GM12878 (cell line): Measurements from ENCODE around the gene ZMIZ1.

Experiments used
- BHLHE40 ChIP-seq, 2 experiments: fragments of 450-650 bp in 1 of 2; IDR thresholded peaks; 2 replicates each; pipeline ENCODE4 v1.6.1; 2011 to 2017; ENCODE audit warnings: low read depth in 2 of 2, borderline replicate concordance in 1 of 2, improper control_type of control experiment in 1 of 2, low read length in 1 of 2, mild to moderate bottlenecking in 1 of 2
- CHD4 ChIP-seq: fragments of 200-600 bp; sonication (generic); IDR thresholded peaks from 2 replicates; pipeline ENCODE4 v1.6.1; 2016; ENCODE audit warnings: mild to moderate bottlenecking
- CREB1 ChIP-seq: IDR thresholded peaks from 2 replicates; pipeline ENCODE4 v1.6.1; 2012; ENCODE audit warnings: low read depth, mild to moderate bottlenecking, inconsistent platforms
- CREM ChIP-seq: IDR thresholded peaks from 2 replicates; pipeline ENCODE4 v1.6.1; 2014; ENCODE audit warnings: antibody characterized with exemption, low read depth
- CTCF ChIP-seq, 3 experiments: IDR thresholded peaks in 2 of 3; conservative IDR thresholded peaks in 1 of 3; 2 replicates each; pipeline ENCODE4 v1.5.1; 2011; ENCODE audit warnings: low read depth in 3 of 3, low read length in 3 of 3, mild to moderate bottlenecking in 3 of 3, control low read depth in 2 of 3, moderate library complexity in 2 of 3, inconsistent platforms in 1 of 3, mixed read lengths in 1 of 3; ENCODE audit not compliant: control insufficient read depth in 2 of 3, insufficient read depth in 1 of 3; ENCODE audit errors: extremely low read depth in 1 of 3
- EZH2 ChIP-seq: IDR thresholded peaks from 2 replicates; pipeline ENCODE4 v1.6.1; 2012; ENCODE audit warnings: low read depth, mild to moderate bottlenecking, control low read depth, inconsistent platforms, low read length, borderline replicate concordance; ENCODE audit not compliant: control insufficient read depth
- MYC ChIP-seq: IDR thresholded peaks from 2 replicates; pipeline ENCODE4 v1.6.1; 2011; ENCODE audit warnings: mild to moderate bottlenecking, low read length, moderate library complexity, inconsistent platforms; ENCODE audit not compliant: insufficient read depth, insufficient replicate concordance, insufficient read length, severe bottlenecking
- POLR2AphosphoS5 ChIP-seq: IDR thresholded peaks from 2 replicates; pipeline ENCODE4 v1.6.1; 2011; ENCODE audit warnings: mild to moderate bottlenecking, low read length, inconsistent platforms
- SUZ12 ChIP-seq: fragments of 200-600 bp; sonication (generic); IDR thresholded peaks from one replicate; pipeline ENCODE4 v1.6.1; 2018; ENCODE audit warnings: antibody characterized with exemption, mild to moderate bottlenecking; ENCODE audit not compliant: unreplicated experiment
- TARDBP ChIP-seq: IDR thresholded peaks from 2 replicates; pipeline ENCODE4 v1.6.1; 2016; ENCODE audit warnings: borderline replicate concordance
- TCF3 ChIP-seq: IDR thresholded peaks from 2 replicates; pipeline ENCODE4 v1.6.1; 2012; ENCODE audit warnings: low read depth, mild to moderate bottlenecking, low read length, borderline replicate concordance; ENCODE audit not compliant: insufficient read depth
- TF ChIP-seq, protein P1 (sequence below): fragments of 450-650 bp; IDR thresholded peaks from 2 replicates; pipeline ENCODE4 v1.6.1; 2017; ENCODE audit warnings: mild to moderate bottlenecking
- TF ChIP-seq, protein P2 (sequence below): fragments of 450-650 bp; IDR thresholded peaks from 2 replicates; pipeline ENCODE4 v1.6.1; 2017; ENCODE audit warnings: low read depth, mild to moderate bottlenecking, moderate library complexity

DNA sequence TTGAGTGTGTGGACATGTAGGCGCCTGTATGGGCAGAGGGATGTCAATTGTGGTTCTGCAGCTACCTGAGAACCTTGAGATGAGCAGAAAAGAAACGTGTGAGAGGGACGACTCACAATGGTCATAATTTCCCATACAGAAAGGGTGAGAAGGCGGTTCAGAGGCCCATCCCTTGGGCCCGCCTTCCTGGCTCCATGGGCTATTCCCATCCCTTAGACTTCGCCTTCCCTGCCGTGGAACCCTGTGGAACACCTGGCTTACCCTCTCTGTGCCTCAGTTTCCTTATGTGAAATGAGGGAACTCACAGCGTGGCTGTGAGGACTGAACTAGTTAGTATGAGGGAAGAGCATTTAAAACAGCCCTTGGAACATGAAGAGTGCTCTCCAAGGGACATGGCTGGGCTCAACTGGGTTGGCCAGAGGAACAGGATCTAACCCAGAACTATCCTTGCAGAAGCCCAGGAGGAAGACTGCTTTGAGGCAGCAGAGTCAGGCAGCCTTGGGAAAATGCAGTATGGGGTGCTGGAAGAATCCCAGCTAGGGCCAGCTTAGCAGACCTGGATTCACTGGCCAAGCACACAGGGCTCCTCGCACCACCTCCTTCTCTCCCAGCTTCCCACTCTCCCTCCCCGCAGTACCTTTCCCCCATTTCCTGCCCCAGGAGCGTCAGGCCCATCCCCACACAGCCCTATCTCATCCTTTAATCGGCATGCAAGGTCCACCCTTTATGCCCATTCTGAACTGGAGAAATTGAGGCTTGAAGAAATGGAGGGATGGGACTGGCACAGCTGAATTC lies 11.1 kb upstream of the ZMIZ1 start:
- TF ChIP-seq TARDBP = no peak
- TF ChIP-seq EZH2 = no peak
- no peak for TF ChIP-seq SUZ12
- no peak for TF ChIP-seq CTCF (IDR thresholded peaks at IDR 0.05 in 2 of 3, conservative IDR thresholded peaks at IDR 0.05 in 1 of 3; ENCODE audit: control insufficient read depth in 2 of 3, extremely low read depth in 1 of 3, insufficient read depth in 1 of 3, low read depth in 3 of 3, low read length in 3 of 3)
- TF ChIP-seq, protein P1, sequence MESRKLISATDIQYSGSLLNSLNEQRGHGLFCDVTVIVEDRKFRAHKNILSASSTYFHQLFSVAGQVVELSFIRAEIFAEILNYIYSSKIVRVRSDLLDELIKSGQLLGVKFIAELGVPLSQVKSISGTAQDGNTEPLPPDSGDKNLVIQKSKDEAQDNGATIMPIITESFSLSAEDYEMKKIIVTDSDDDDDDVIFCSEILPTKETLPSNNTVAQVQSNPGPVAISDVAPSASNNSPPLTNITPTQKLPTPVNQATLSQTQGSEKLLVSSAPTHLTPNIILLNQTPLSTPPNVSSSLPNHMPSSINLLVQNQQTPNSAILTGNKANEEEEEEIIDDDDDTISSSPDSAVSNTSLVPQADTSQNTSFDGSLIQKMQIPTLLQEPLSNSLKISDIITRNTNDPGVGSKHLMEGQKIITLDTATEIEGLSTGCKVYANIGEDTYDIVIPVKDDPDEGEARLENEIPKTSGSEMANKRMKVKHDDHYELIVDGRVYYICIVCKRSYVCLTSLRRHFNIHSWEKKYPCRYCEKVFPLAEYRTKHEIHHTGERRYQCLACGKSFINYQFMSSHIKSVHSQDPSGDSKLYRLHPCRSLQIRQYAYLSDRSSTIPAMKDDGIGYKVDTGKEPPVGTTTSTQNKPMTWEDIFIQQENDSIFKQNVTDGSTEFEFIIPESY = no peak
- TF ChIP-seq CREM = no peak
- no peak for TF ChIP-seq BHLHE40 (IDR thresholded peaks at IDR 0.05; ENCODE audit: borderline replicate concordance in 1 of 2, low read depth in 2 of 2, low read length in 1 of 2)
- no peak for TF ChIP-seq MYC
- no peak for TF ChIP-seq TCF3
- no peak for TF ChIP-seq CREB1
- no peak for TF ChIP-seq CHD4
- TF ChIP-seq POLR2AphosphoS5 = no peak
- TF ChIP-seq, protein P2, sequence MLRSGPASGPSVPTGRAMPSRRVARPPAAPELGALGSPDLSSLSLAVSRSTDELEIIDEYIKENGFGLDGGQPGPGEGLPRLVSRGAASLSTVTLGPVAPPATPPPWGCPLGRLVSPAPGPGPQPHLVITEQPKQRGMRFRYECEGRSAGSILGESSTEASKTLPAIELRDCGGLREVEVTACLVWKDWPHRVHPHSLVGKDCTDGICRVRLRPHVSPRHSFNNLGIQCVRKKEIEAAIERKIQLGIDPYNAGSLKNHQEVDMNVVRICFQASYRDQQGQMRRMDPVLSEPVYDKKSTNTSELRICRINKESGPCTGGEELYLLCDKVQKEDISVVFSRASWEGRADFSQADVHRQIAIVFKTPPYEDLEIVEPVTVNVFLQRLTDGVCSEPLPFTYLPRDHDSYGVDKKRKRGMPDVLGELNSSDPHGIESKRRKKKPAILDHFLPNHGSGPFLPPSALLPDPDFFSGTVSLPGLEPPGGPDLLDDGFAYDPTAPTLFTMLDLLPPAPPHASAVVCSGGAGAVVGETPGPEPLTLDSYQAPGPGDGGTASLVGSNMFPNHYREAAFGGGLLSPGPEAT = no peak
